ENCODE measurements around the gene ADAM12.

GRCh38 chr10:126070476-126071215 is 317.6 kb downstream of the ADAM12 start:
- TF ChIP-seq CTCF (IDR thresholded peaks at IDR 0.05) = no peak
- no peak for TF ChIP-seq POLR2A (IDR thresholded peaks at IDR 0.05)
